GM23338 (cell line): ENCODE results near the gene CHRNA3. TPM values are rescaled to one million over a fixed set of nuclear protein-coding genes. Genes with fewer than 3 reads are reported as not detected.

Experiments
- ATAC-seq: fragments of 200-7000 bp; cut with Tn5 transposase; 3 replicates; pipeline ENCODE4 v1.9.1; 2020
- DNase-seq: peaks from one replicate; pipeline ENCODE4 v3.0.0-alpha.2; 2015; ENCODE audit warnings: low spot score
- H2AFZ ChIP-seq: fragments of 200-600 bp; sonication (generic); 2 replicates; pipeline ENCODE4 v1.8.0; 2016; ENCODE audit warnings: antibody characterized with exemption, mild to moderate bottlenecking, moderate library complexity
- H3F3A ChIP-seq: fragments of 200-600 bp; sonication (generic); replicated peaks from 2 replicates; pipeline ENCODE4 v1.8.0; 2017; ENCODE audit warnings: antibody characterized with exemption, mixed run types, low read depth
- H3K27ac ChIP-seq: fragments of 200-600 bp; sonication (generic); 2 replicates; pipeline ENCODE4 v1.6.1; 2016; ENCODE audit warnings: low read depth
- H3K27me3 ChIP-seq: fragments of 200-600 bp; sonication (generic); 2 replicates; pipeline ENCODE4 v1.8.0; 2016; ENCODE audit warnings: mild to moderate bottlenecking, mixed run types, moderate library complexity; ENCODE audit not compliant: insufficient read depth
- H3K36me3 ChIP-seq: fragments of 200-600 bp; sonication (generic); 2 replicates; pipeline ENCODE4 v1.8.0; 2016; ENCODE audit warnings: mild to moderate bottlenecking; ENCODE audit not compliant: insufficient read depth
- H3K4me1 ChIP-seq: fragments of 200-600 bp; sonication (generic); 2 replicates; pipeline ENCODE4 v1.8.0; 2016; ENCODE audit warnings: mild to moderate bottlenecking, moderate library complexity; ENCODE audit not compliant: insufficient read depth
- H3K4me2 ChIP-seq: fragments of 200-600 bp; sonication (generic); 2 replicates; pipeline ENCODE4 v1.7.1; 2017; ENCODE audit warnings: mixed run types
- H3K4me3 ChIP-seq: fragments of 200-600 bp; sonication (generic); 2 replicates; pipeline ENCODE4 v1.6.1; 2016; ENCODE audit warnings: mixed run types
- H3K79me2 ChIP-seq: fragments of 200-600 bp; sonication (generic); replicated peaks from 2 replicates; pipeline ENCODE4 v1.8.0; 2017; ENCODE audit warnings: mild to moderate bottlenecking; ENCODE audit not compliant: insufficient read depth
- H3K9me2 ChIP-seq: fragments of 200-600 bp; sonication (generic); 2 replicates; pipeline ENCODE4 v1.8.0; 2017; ENCODE audit not compliant: insufficient read depth
- H4K20me1 ChIP-seq: fragments of 200-600 bp; sonication (generic); replicated peaks from 2 replicates; pipeline ENCODE4 v1.8.0; 2017; ENCODE audit warnings: mild to moderate bottlenecking; ENCODE audit not compliant: insufficient read depth
- H3K27ac Mint-ChIP-seq: 2 replicates; pipeline ENCODE4 v1.8.0; 2020; ENCODE audit warnings: inconsistent platforms, mild to moderate bottlenecking, moderate library complexity, mixed read lengths
- H3K27me3 Mint-ChIP-seq: 3 replicates; pipeline ENCODE4 v1.8.0; 2022; ENCODE audit warnings: low read depth, mild to moderate bottlenecking, moderate library complexity, mixed read lengths, inconsistent platforms; ENCODE audit not compliant: insufficient read depth, poor library complexity
- H3K36me3 Mint-ChIP-seq: 3 replicates; pipeline ENCODE4 v1.8.0; 2021; ENCODE audit warnings: low read depth, mild to moderate bottlenecking, inconsistent platforms, moderate library complexity, mixed read lengths
- H3K4me1 Mint-ChIP-seq: 3 replicates; pipeline ENCODE4 v1.8.0; 2020; ENCODE audit warnings: mild to moderate bottlenecking, inconsistent platforms, mixed read lengths
- H3K4me3 Mint-ChIP-seq: 3 replicates; pipeline ENCODE4 v1.8.0; 2021; ENCODE audit warnings: moderate library complexity, mild to moderate bottlenecking, inconsistent platforms, mixed read lengths
- H3K9me3 Mint-ChIP-seq: 3 replicates; pipeline ENCODE4 v1.8.0; 2020; ENCODE audit warnings: moderate library complexity, mild to moderate bottlenecking, inconsistent platforms, mixed read lengths
- EZH2 ChIP-seq: fragments of 200-600 bp; sonication (generic); IDR thresholded peaks from one replicate; pipeline ENCODE4 v1.8.0; 2017; ENCODE audit warnings: antibody characterized with exemption, mild to moderate bottlenecking, low read depth; ENCODE audit not compliant: unreplicated experiment
- NANOG ChIP-seq: IDR thresholded peaks from 2 replicates; pipeline ENCODE4 v1.6.1; 2016; ENCODE audit warnings: antibody characterized with exemption, borderline replicate concordance
- STAT1 ChIP-seq: IDR thresholded peaks from one replicate; pipeline ENCODE4 v1.6.1; 2016; ENCODE audit warnings: antibody characterized with exemption; ENCODE audit not compliant: unreplicated experiment
- ZNF114 ChIP-seq: fragments of 250-450 bp; sonication (Bioruptor Pico); IDR thresholded peaks from 2 replicates; pipeline ENCODE4 v1.5.0; 2020; ENCODE audit warnings: mild to moderate bottlenecking, moderate library complexity
- ZNF462 ChIP-seq: fragments of 250-450 bp; sonication (Bioruptor Pico); IDR thresholded peaks from 2 replicates; pipeline ENCODE4 v1.5.0; 2020; ENCODE audit warnings: mild to moderate bottlenecking, moderate library complexity
- polyA plus RNA-seq: library from polyadenylated mRNA; unstranded; fragments of >200 nt; fragmentation: Nextera tagmentation; extraction: Ambion mirVana; gene quantifications from 2 replicates; pipeline ENCODE4 v1.2.1, GENCODE V29; 2016
- total RNA-seq: library from RNA; depleted of rRNA; stranded (reverse); fragments of >200 nt; shearing (Covaris generic); gene quantifications from 2 replicates; pipeline ENCODE4 v1.2.3, GENCODE V29; 2014
- TF ChIP-seq, protein P1 (sequence below): IDR thresholded peaks from one replicate; pipeline ENCODE4 v1.6.1; 2018; ENCODE audit warnings: antibody characterized with exemption; ENCODE audit not compliant: unreplicated experiment

Gene CHRNA3
- total and polyA plus RNA-seq, 2 experiments from 2014 or later: 2.9 to 3.5 TPM

GRCh38 chr15:78617516-78617915, 3.3 kb downstream of the CHRNA3 start:
- Mint-ChIP-seq H3K4me1 (peaks cover 21% of the 10 kb centered on the region), H3K9me3 (peaks cover 4% of the 10 kb centered on the region; the same call in 2 of the 3 replicates), H3K36me3 (no peaks in the 10 kb centered on the region), H3K4me3 (no peak overlapping the region), H3K27ac (no peak overlapping the region), H3K27me3 (peaks cover 36% of the 10 kb centered on the region)
- Histone ChIP-seq H3F3A (no peaks in the 10 kb centered on the region), H3K4me3 (no peak overlapping the region), H3K27ac (no peak overlapping the region), H3K9me2 (no peaks in the 10 kb centered on the region), H3K4me2 (no peak overlapping the region), H3K4me1 (no peaks in the 10 kb centered on the region), H3K79me2 (no peaks in the 10 kb centered on the region), H4K20me1 (no peaks in the 10 kb centered on the region), H3K36me3 (no peaks in the 10 kb centered on the region), H2AFZ (no peak overlapping the region), H3K27me3 (peaks cover 37% of the 10 kb centered on the region)
- TF ChIP-seq NANOG (no peak), ZNF462 (CRISPR knock-in tag) (no peak), ZNF114 (CRISPR knock-in tag) (no peak), EZH2 (no peak), STAT1 (no peak)
- TF ChIP-seq, protein P1, sequence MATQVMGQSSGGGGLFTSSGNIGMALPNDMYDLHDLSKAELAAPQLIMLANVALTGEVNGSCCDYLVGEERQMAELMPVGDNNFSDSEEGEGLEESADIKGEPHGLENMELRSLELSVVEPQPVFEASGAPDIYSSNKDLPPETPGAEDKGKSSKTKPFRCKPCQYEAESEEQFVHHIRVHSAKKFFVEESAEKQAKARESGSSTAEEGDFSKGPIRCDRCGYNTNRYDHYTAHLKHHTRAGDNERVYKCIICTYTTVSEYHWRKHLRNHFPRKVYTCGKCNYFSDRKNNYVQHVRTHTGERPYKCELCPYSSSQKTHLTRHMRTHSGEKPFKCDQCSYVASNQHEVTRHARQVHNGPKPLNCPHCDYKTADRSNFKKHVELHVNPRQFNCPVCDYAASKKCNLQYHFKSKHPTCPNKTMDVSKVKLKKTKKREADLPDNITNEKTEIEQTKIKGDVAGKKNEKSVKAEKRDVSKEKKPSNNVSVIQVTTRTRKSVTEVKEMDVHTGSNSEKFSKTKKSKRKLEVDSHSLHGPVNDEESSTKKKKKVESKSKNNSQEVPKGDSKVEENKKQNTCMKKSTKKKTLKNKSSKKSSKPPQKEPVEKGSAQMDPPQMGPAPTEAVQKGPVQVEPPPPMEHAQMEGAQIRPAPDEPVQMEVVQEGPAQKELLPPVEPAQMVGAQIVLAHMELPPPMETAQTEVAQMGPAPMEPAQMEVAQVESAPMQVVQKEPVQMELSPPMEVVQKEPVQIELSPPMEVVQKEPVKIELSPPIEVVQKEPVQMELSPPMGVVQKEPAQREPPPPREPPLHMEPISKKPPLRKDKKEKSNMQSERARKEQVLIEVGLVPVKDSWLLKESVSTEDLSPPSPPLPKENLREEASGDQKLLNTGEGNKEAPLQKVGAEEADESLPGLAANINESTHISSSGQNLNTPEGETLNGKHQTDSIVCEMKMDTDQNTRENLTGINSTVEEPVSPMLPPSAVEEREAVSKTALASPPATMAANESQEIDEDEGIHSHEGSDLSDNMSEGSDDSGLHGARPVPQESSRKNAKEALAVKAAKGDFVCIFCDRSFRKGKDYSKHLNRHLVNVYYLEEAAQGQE: no peak
- DNase-seq (no peak), ATAC-seq (no peak)
